Hepatocyte (in vitro differentiated cells): ENCODE data around the gene HIP1R.

Experiments used
- CTCF ChIP-seq: fragments of 200-600 bp; sonication (generic); IDR thresholded peaks from 2 replicates; pipeline ENCODE4 v1.5.1; 2016; ENCODE audit warnings: antibody characterized with exemption, mild to moderate bottlenecking; ENCODE audit not compliant: poor library complexity
- EZH2 ChIP-seq: fragments of 200-600 bp; sonication (generic); IDR thresholded peaks from 2 replicates; pipeline ENCODE4 v1.6.1; 2016; ENCODE audit warnings: antibody characterized with exemption, mild to moderate bottlenecking, borderline replicate concordance
- EZH2phosphoT487 ChIP-seq: fragments of 200-600 bp; sonication (generic); IDR thresholded peaks from one replicate; pipeline ENCODE4 v1.6.1; 2018; ENCODE audit warnings: antibody characterized with exemption, mild to moderate bottlenecking, low read depth, moderate library complexity; ENCODE audit not compliant: unreplicated experiment, severe bottlenecking

- TF ChIP-seq CTCF (no peak), EZH2phosphoT487 (no peak), EZH2 (no peak)
These were observed 2.3 kb downstream of the HIP1R start for GRCh38 chr12:122837306-122838265.
